ELF-1 (cell line): Measurements from ENCODE around the gene DYNC1H1.

ENCODE experiments used
- DNase-seq: peaks from one replicate; pipeline ENCODE4 v3.0.0-alpha.2; 2016; ENCODE audit warnings: low read depth, low spot score

DYNC1H1 gene

DNA sequence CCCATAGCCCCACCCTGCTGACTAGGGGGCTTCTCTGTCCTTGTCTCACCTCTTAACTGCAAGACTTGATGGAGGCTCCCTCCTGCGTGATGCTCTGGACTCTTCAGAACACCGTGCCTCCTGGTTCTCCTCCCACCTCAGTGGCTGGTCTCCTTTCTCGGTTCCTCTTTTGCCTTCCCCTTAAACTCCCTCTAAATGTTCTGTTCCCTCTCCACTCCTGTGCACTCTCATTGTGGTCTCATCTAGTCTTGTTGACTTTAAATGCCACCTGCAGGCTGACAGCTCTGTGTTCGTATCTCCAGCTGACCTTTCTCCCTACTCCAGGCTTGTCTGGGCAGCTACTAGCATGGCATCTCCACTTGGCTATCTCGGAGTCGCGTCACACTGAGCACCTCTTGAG, 28.3 kb downstream of the DYNC1H1 start:
- no peak for DNase-seq

DNA sequence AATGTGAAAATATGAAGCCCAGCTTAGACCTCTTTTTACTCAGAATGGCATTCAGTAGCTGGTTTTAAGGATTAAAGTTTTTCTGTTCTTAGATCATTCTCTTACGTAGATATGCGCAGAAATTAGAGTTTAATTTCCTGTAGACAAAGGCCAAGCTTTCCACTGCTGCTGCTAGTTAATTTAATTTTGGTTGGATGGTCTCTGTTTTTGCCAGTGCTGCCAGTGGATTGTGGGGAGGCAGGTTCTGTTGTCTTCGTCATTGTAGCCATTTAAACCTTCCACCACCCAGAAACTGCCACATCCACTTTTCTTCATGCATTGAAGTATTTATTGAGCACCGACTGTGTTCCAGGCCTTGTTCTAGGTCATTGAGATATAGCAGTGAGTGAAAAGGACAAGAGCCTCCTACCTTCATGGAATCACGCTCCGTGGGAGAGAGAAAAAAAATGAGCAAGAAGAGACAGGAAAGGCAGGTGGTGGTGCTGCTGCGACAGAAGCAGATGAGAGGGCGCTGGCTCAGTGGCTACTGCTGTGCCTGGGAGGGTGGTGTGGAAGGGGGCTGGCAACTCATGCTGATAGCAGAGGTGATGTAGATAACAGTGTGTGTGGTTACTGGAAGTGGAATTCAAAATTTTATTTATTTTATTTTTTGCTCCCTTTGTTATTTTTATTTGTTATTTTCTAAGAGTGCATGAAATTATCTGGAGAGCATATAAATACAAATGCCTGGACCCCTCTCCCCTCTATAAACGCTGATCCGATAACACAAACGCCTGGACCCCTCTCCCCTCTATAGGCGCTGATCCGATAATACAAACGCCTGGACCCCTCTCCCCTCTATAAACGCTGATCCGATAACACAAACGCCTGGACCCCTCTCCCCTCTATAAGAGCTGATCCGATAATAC, 33.3 kb downstream of the DYNC1H1 start:
- no peak for DNase-seq

DNA sequence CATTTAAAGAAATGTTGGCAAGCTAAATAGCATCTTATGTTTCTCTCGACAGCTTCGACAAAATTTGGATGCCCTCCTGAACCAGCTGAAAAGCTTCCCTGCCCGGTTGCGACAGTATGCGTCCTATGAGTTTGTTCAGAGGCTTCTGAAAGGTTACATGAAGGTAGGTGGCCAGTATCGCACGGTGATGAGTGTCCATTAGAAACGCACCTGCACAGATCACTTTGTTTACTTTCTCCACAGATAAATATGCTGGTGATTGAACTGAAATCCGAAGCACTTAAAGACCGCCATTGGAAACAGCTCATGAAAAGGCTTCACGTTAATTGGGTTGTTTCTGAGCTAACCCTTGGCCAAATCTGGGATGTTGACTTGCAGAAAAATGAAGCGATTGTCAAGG, 36.5 kb downstream of the DYNC1H1 start:
- no peak for DNase-seq

DNA sequence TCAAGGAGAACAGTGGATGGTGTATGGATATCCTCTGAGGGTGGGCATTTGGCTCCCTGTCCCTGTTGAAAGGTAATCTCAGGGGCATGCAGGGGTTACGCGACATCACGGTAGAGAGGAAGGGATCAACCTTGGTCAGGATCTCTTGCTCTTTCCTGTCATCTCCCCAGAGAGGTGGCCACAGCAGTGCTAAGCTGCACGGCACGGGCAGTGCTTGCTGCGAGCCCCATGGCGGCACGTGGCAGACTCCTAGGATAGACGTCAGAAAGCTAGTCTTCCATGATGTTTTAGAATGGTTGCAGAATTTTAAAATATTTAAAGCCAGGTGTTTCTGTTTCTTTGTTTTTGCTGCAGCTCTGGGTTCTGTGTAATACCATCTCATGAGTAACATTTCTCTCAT, 41.0 kb downstream of the DYNC1H1 start:
- DNase-seq: no peak

DNA sequence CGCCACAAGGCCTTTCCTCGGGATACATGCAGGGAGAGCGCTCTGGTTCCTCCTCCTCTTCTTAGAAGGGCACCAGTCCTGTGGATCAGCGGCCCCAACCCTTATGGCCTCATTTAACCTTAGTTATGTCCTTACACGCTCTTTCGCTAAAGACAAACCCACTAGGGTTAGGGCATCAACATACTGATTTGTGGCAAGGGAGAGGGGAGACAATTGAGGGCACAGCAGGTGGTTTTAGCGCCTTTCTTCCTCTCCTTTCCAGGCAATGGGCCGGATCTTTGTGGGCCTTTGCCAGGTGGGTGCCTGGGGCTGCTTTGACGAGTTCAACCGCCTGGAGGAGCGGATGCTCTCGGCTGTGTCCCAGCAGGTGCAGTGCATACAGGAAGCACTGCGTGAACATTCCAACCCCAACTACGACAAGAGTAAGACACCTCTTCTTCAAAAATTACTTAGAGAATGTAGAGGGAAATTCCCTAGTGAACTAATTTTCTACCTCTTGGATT, 43.6 kb downstream of the DYNC1H1 start:
- peak; percentile 83 for DNase-seq

DNA sequence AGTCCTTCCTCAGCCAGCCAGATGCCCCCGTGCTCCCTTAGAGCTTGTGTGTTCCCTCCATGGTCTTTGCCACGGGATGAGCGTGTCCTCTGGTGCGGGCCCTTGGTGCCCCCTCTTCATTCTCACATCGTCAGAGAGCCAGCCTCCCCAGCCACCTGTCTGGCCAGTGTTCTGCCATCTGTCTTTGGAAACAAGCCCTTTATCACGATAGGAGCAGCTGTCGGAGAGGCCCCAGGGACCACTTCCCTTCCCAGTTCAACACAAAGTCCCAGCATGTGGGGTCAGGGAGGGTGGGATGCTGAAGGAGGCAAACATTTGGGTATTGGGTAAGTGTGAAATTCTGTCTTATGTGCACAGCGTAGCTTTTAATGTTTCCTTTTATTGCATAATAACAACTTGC, 44.5 kb downstream of the DYNC1H1 start:
- no peak for DNase-seq

DNA sequence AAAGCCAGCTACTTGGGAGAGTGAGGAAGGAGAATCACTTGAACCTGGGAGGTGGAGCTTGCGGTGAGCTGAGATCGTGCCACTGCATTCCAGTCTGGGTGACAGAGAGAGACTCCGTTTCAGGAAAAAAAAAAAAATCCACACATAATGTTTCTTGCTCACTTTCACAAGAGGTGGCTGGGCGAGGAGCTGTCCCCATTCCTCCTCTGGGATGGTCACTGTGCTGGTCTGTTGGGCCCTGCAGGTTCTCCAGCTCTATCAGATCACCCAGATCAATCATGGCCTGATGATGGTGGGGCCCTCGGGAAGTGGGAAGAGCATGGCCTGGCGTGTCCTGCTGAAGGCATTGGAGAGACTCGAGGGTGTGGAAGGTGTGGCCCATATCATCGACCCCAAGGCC, 47.3 kb downstream of the DYNC1H1 start:
- no peak for DNase-seq

DNA sequence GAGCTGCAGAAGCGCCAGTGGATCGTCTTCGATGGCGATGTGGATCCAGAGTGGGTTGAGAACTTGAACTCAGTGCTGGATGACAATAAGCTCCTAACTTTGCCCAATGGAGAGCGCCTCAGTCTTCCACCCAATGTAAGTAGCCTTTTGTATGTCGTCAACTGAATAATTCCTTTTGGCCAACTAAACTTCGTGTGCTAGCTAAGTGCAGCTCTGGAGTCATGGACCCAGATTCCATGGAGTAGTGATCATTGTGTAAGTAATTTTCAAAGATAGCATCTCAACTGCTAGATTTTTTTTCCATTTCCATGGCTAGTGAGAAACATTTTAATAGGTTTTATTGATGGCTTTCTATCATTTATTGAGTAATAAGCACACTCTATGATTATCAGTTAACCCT, 48.0 kb downstream of the DYNC1H1 start:
- DNase-seq: no peak

DNA sequence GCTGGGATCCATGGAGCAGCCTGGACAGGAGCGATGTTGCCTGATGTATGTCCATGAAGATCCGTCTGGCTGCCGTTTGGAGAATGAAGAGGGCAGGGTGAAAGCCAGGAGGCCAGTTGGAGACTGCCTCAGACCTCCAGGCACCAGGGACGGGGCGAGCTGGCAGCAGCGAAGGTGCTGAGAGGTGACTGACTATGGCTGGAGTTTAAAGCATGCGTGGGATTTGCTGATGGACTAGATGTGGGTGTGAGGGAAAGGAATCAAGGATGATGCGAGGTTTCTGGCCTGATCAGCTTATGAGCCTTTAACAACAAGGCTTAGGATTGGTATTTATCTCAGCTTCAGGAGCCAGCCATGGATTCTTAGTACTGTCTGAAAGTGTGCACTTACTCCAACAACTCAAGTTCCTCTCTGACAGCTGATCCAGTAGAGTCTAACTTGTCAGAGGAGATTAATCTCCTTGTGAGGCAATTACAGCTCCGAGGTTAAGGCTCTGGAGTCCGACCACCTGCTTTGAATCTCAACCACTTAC, 49.4 kb downstream of the DYNC1H1 start:
- DNase-seq: no peak

DNA sequence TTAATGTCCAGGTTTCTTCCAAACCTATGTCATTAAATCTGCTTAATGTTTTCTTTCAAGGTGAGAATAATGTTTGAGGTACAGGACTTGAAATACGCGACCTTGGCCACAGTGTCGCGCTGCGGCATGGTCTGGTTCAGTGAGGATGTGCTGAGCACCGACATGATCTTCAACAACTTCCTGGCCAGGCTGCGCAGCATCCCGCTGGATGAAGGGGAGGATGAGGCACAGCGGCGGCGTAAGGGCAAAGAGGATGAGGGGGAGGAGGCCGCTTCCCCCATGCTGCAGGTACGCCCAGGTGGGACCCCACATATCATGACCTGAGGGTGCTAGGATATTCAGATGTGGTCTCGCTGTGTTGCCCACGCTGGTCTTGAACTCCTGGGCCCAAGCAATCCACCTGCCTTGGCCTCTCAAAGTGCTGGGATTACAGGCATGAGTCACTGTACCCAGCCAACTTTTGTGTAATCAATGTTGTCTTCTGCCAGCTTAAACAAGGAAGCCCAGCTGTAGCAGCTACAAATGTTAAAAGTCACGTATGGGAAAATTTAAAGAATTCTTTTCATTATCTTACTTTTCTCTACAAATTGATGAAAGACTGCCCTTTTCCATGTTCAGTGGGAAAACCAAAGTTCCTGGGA, 50.8 kb downstream of the DYNC1H1 start:
- DNase-seq: no peak

DNA sequence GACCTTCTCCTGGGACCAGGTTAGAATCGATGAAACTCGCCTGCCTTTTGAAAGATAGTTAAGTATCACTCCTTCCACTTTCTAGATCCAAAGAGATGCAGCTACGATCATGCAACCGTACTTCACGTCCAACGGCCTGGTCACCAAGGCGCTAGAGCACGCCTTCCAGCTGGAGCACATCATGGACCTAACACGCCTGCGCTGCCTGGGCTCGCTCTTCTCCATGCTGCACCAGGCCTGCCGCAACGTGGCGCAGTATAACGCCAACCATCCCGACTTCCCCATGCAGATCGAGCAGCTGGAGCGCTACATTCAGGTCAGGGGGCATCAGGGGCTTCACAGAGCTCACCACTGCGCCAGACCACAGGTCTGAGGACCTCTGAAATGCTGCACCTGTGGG, 51.4 kb downstream of the DYNC1H1 start:
- DNase-seq: no peak

DNA sequence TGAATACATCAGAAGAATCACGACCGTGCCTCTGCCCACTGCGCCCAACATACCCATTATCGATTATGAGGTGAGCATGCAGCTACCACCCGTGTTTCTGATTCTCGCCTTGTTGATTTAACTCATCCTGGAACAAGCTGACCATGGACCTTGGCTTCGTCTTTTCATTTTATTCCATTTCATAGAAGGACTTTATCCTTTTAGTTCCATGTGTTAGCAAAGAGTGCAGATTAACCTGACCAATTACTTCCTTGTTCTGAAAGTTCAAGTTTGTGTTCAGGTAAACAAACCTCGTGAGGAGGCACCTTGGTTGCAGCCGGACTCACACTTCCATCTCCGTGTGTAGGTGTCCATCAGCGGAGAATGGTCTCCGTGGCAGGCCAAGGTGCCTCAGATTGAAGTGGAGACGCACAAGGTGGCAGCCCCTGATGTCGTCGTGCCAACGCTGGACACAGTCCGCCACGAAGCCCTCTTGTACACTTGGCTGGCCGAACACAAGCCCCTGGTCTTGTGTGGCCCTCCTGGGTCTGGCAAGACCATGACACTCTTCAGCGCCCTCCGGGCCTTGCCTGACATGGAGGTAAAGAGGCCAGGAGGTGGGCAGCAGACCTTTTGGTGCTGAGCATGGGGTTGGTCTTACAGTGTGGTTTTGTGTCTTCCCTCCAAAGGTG, 52.2 kb downstream of the DYNC1H1 start:
- no peak for DNase-seq

DNA sequence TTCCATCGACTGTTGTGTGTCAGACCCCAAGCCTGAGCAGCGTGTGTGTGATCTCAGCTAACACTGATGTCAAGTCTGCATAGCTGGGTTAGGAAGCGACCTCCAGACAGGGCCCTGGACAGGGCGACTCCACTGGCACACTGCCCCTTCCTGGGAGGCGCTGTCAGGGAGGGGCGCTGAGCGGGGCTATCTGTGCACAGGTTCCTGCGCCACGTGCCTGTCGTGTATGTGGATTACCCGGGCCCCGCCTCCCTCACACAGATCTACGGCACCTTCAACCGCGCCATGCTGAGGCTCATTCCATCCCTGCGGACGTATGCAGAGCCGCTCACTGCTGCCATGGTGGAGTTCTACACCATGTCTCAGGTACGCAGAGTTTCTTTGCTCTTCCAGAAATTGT, 53.9 kb downstream of the DYNC1H1 start:
- DNase-seq: no peak

DNA sequence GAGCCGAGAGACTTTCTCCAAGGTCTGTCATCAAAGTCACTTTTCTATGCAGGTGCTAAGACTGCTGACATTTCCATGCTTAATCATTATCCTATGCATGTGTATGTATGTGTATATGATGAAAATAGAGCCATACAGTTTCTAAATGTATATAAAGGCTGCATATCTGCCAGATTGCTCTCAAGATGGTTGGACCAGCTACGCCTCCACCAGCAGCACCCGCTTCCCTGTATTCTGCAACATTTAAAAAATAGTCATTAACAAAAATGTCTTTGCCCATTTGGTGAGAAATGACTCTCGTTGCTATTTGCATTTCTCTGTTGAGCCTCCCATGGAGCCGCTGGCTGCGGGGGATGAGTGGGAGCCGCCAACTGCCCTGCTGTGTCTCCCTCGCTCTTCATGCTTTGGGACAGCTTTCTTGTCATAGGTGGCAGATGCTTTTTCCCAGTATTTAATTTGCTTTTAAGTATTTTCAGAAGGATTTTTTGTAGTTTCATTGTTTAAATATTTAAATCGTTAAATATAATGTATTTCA, 54.7 kb downstream of the DYNC1H1 start:
- no peak for DNase-seq

DNA sequence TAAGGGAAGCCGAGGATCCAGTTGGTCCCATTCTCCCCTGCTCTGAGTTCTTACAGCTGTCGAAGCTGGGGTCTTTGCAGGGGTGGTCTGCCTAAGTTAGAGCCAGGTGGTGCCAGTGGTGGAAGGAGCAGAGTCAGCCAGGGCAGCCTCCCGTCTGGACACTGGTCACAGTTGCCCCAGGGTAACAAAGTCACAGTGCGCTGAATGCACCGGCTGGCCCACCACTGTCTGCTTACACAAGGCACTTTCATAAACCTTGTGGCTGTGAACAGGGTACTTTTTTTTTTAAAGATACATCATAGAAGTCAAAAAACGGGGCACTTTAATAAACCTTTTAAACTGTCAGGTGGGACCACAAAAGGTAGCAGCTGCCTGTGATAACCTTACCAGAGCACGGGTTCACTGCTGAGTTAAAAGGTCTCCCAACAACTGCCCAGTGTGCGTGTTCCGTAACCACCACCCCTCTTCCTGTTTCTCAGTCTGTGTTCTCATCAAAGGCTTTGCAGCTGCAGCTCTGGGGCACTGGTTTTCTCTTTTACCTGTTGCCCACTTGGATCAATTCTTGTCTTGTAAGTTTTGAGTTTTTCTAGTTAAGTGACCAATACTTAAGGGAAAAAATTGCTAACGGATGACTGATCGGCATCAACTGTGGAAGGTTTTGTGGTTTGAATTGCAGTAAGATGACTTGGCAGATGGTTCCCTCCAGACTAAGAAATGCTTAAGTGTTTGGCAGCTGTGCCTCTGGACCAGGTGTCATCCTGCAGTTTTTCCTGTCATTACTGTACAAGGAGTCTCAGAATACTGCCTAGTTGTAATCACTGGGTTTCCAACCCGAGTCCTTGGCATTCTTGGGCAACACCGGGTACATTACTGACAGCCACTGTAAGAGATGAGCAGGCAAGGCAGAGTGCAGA, 55.9 kb downstream of the DYNC1H1 start:
- DNase-seq: no peak

DNA sequence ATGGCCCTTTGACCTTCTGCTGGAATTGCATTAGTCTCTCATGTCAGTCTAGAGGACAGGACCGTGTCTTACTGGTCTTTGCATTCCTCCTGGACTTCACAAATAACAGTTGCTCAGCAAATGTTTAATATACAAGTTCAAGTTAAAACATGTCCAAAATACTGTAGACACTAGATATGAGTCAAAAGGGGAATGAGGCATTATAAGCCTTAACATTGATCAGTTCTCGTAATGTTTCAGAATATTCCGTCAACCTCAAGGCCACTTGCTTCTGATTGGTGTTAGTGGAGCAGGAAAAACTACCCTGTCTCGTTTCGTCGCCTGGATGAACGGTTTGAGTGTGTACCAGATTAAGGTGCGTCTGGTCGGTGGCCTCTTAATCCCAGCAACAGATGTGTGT, 62.6 kb downstream of the DYNC1H1 start:
- DNase-seq: no peak

DNA sequence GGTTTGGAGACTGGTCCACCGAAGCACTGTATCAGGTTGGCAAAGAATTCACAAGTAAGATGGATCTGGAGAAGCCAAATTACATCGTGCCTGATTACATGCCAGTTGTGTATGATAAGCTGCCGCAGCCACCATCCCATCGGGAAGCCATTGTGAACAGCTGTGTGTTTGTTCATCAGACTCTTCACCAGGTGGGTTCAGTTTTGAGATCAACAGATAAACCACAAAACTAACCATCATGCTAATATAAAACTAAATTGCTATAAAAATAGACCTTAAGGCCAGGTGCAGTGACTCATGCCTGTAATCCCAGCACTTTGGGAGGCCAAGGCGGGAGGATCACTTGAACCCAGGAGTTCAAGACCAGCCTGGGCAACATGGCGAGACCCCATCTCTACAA, 63.6 kb downstream of the DYNC1H1 start:
- no peak for DNase-seq

DNA sequence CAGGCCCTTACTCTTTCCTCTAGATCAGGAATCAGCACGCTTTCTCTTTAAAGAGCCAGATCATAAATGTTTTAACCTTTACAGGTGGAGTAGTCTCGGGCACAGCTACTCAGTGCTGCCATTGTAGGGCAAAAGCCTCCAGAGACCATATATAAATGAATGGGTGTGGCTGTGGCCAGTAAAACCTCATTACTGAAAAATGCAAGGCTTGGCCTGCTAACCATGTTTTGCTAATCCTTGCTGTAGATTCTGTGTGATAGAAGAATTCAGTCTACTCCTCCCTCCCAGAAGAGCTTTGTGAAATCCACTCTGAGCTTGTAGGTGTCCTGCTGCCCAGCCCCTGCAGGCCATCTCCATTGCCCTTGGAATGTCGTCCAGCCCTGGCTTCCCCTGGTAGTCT, 64.4 kb downstream of the DYNC1H1 start:
- peak; percentile 26 for DNase-seq

DNA sequence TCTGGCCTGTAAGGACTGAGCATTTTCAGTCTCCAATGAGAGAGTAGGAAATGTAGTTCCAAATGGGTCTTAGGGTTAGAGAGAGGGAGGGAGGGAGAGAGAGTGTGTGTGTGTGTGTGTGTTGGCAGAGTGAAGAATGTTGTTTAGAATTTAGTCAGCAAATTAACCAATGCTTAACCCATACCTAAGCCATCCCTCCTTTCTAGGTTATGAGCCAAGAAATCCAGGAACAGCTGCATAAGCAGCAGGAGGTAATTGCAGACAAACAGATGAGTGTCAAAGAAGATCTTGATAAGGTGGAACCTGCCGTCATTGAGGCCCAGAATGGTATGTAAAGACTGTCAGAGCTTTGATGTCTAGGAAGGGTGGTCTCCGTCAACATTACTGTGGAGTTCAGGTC, 65.6 kb downstream of the DYNC1H1 start:
- DNase-seq: no peak

DNA sequence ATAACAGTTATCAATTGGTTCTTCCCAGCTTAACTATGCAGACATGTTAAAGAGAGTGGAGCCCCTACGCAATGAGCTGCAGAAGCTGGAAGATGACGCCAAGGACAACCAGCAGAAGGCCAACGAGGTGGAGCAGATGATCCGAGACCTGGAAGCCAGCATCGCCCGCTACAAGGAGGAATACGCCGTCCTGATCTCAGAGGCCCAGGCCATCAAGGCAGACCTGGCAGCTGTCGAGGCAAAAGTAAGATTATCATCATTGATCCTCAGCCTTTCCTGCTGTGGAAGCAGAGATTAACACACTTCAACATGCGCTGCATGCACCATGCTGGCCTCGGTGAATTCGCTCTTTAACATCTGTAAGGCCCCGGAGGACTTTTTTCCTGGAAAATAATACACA, 68.9 kb downstream of the DYNC1H1 start:
- no peak for DNase-seq

DNA sequence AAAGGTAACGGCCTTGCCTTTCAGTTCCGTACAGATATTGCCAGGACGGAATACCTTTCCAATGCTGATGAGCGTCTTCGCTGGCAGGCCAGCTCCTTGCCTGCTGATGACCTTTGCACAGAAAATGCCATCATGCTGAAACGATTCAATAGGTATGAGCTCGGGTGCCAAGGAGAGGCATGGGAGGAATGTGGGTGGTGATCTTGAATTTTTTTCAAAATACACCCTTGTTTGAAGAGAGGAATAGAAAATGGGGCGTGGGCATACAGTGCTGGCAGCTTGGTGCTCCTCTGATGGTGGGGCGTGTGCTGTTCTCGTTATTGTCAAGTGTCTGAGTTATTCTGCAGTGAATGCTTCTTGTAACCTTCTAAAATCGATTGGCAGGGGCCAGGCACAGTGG, 69.9 kb downstream of the DYNC1H1 start:
- DNase-seq: no peak
